Panc1 (cell line): Measurements from ENCODE around the gene FRMD1. TPM values are rescaled to one million over a fixed set of nuclear protein-coding genes. Genes with fewer than 3 reads are reported as not detected.

Experiments used
- ATAC-seq: fragments of 200-7000 bp; cut with Tn5 transposase; 2 replicates; pipeline ENCODE4 v1.9.1; 2020; ENCODE audit warnings: mild to moderate bottlenecking, moderate library complexity
- BruUV-seq: library from RNA; stranded (reverse); fragments of 400-500 nt; replicated peaks from 2 replicates; lab custom pipeline; 2021; lab: Mats Ljungman, UMichigan
- CTCF ChIA-PET: fragments of 300-600 bp; sonication (Branson Sonifier 250); formaldehyde crosslinking; loops from one replicate; lab custom pipeline; 2022; ENCODE audit warnings: antibody characterized with exemption; lab: Charles Lee
- POLR2A ChIA-PET: fragments of 300-600 bp; sonication (Branson Sonifier 250); formaldehyde crosslinking; loops from one replicate; lab custom pipeline; 2022; ENCODE audit warnings: antibody characterized with exemption; lab: Charles Lee
- DNase-seq: peaks from one replicate; pipeline ENCODE4 v3.0.0-alpha.2; 2010; ENCODE audit warnings: low read depth, low spot score
- H3K27ac ChIP-seq: 2 replicates; pipeline ENCODE4 v1.5.1; 2011; ENCODE audit warnings: mild to moderate bottlenecking, low read length, inconsistent platforms
- H3K27me3 ChIP-seq: fragments of 200-500 bp; sonication (Bioruptor generic); 2 replicates; pipeline ENCODE4 v1.6.0; 2014; ENCODE audit warnings: low read length, inconsistent platforms; ENCODE audit not compliant: control insufficient read depth, insufficient read depth
- H3K36me3 ChIP-seq: fragments of 200-500 bp; sonication (Bioruptor generic); 2 replicates; pipeline ENCODE4 v1.5.1; 2014; ENCODE audit warnings: inconsistent platforms, mild to moderate bottlenecking, low read length, moderate library complexity; ENCODE audit not compliant: control insufficient read depth, insufficient read depth
- H3K4me1 ChIP-seq: 2 replicates; pipeline ENCODE4 v1.5.1; 2011; ENCODE audit warnings: inconsistent platforms, mild to moderate bottlenecking, low read length, moderate library complexity; ENCODE audit not compliant: control insufficient read depth, insufficient read depth
- H3K4me3 ChIP-seq, 2 experiments: 2 replicates each; pipeline ENCODE4 v1.5.1; 2011 to 2012; ENCODE audit warnings: low read depth in 2 of 2, low read length in 2 of 2, mild to moderate bottlenecking in 2 of 2, inconsistent platforms in 1 of 2, moderate library complexity in 1 of 2
- H3K9me3 ChIP-seq: fragments of 200-500 bp; sonication (Bioruptor generic); 2 replicates; pipeline ENCODE4 v1.5.1; 2014; ENCODE audit warnings: low read depth, mild to moderate bottlenecking, inconsistent platforms, low read length, moderate library complexity; ENCODE audit not compliant: control insufficient read depth, insufficient read depth
- POLR2AphosphoS5 ChIP-seq: IDR thresholded peaks from 2 replicates; pipeline ENCODE4 v1.6.1; 2012; ENCODE audit warnings: mild to moderate bottlenecking, low read depth, low read length, moderate library complexity
- SIN3A ChIP-seq: IDR thresholded peaks from 2 replicates; pipeline ENCODE4 v1.6.1; 2012; ENCODE audit warnings: low read depth, mild to moderate bottlenecking, low read length, moderate library complexity, borderline replicate concordance; ENCODE audit not compliant: insufficient read depth
- TCF7L2 ChIP-seq: IDR thresholded peaks from 2 replicates; pipeline ENCODE4 v1.6.1; 2011; ENCODE audit warnings: mild to moderate bottlenecking, low read depth, low read length, inconsistent platforms
- in situ Hi-C: cut with HindIII; loops from 2 replicates; pipeline ENCODE4 v1.10.0; 2016; ENCODE audit warnings: low sequenced_read_pairs, low pct_unique_long_range_greater_than_20kb
- intact Hi-C: fragments of 100-400 bp; cut with micrococcal nuclease; formaldehyde crosslinking; loops from one replicate; pipeline ENCODE4 v1.10.0; 2022; ENCODE audit not compliant: unreplicated experiment
- total RNA-seq: library from RNA; stranded (reverse); gene quantifications from one replicate; pipeline ENCODE4 v1.2.1, GENCODE V29; 2021; ENCODE audit not compliant: unreplicated experiment
- TF ChIP-seq, protein P1 (sequence below): fragments of 450-650 bp; IDR thresholded peaks from 2 replicates; pipeline ENCODE4 v1.5.1; 2017; ENCODE audit warnings: mild to moderate bottlenecking
- TF ChIP-seq, protein P2 (sequence below), 2 experiments: IDR thresholded peaks; 2 replicates each; pipeline ENCODE4 v1.6.1; 2011 to 2012; ENCODE audit warnings: low read depth in 2 of 2, control low read depth in 1 of 2, low read length in 1 of 2, mild to moderate bottlenecking in 1 of 2, moderate library complexity in 1 of 2; ENCODE audit not compliant: insufficient read depth in 1 of 2

FRMD1 gene
- total RNA-seq, 1 experiment from 2014 or later, result 0.15 TPM

DNA sequence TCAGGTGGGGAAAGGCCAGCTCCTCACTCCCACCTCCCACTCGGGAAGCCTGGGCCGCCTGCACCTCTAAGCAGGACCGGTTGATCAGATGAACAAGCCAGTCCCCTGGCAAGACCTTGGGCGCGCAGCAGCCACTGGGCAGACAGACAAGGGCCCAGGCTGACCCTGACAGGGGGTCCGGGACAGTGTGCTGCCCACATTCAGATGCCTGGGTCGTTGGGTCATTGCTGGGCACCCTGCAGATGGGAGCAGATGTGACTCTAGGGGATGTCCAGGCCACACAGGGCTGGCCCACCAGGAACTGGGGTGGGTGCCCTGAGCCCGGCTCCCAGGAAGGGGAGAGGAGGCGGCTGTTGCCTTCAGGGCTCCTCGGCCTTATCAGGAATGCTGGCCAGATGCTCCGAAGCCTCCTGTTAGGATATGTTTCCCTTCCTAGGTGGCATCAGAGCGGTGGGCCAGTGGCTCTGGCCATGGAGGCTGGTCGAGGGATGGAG, 17.3 kb upstream of the FRMD1 start:
- Histone ChIP-seq H3K9me3 (no peaks in the 10 kb centered on the region), H3K27me3 (no peaks in the 10 kb centered on the region), H3K4me3 (no peak overlapping the region), H3K4me1 (no peaks in the 10 kb centered on the region), H3K27ac (no peak overlapping the region), H3K36me3 (no peaks in the 10 kb centered on the region)
- no peak for ATAC-seq
- no TSS peak for BruUV-seq
- POLR2A ChIA-PET, result no interaction called here
- in situ Hi-C loops, result no loop called here
- DNase-seq, result no peak
- intact Hi-C loops, result no loop called here
- TF ChIP-seq POLR2AphosphoS5 (no peak), SIN3A (no peak), TCF7L2 (no peak)
- TF ChIP-seq, protein P1, sequence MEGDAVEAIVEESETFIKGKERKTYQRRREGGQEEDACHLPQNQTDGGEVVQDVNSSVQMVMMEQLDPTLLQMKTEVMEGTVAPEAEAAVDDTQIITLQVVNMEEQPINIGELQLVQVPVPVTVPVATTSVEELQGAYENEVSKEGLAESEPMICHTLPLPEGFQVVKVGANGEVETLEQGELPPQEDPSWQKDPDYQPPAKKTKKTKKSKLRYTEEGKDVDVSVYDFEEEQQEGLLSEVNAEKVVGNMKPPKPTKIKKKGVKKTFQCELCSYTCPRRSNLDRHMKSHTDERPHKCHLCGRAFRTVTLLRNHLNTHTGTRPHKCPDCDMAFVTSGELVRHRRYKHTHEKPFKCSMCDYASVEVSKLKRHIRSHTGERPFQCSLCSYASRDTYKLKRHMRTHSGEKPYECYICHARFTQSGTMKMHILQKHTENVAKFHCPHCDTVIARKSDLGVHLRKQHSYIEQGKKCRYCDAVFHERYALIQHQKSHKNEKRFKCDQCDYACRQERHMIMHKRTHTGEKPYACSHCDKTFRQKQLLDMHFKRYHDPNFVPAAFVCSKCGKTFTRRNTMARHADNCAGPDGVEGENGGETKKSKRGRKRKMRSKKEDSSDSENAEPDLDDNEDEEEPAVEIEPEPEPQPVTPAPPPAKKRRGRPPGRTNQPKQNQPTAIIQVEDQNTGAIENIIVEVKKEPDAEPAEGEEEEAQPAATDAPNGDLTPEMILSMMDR, result no peak
- TF ChIP-seq, protein P2, sequence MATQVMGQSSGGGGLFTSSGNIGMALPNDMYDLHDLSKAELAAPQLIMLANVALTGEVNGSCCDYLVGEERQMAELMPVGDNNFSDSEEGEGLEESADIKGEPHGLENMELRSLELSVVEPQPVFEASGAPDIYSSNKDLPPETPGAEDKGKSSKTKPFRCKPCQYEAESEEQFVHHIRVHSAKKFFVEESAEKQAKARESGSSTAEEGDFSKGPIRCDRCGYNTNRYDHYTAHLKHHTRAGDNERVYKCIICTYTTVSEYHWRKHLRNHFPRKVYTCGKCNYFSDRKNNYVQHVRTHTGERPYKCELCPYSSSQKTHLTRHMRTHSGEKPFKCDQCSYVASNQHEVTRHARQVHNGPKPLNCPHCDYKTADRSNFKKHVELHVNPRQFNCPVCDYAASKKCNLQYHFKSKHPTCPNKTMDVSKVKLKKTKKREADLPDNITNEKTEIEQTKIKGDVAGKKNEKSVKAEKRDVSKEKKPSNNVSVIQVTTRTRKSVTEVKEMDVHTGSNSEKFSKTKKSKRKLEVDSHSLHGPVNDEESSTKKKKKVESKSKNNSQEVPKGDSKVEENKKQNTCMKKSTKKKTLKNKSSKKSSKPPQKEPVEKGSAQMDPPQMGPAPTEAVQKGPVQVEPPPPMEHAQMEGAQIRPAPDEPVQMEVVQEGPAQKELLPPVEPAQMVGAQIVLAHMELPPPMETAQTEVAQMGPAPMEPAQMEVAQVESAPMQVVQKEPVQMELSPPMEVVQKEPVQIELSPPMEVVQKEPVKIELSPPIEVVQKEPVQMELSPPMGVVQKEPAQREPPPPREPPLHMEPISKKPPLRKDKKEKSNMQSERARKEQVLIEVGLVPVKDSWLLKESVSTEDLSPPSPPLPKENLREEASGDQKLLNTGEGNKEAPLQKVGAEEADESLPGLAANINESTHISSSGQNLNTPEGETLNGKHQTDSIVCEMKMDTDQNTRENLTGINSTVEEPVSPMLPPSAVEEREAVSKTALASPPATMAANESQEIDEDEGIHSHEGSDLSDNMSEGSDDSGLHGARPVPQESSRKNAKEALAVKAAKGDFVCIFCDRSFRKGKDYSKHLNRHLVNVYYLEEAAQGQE (IDR thresholded peaks at IDR 0.05; ENCODE audit: insufficient read depth in 1 of 2, low read depth in 2 of 2, low read length in 1 of 2), result no peak
- CTCF ChIA-PET, result no interaction called here

DNA sequence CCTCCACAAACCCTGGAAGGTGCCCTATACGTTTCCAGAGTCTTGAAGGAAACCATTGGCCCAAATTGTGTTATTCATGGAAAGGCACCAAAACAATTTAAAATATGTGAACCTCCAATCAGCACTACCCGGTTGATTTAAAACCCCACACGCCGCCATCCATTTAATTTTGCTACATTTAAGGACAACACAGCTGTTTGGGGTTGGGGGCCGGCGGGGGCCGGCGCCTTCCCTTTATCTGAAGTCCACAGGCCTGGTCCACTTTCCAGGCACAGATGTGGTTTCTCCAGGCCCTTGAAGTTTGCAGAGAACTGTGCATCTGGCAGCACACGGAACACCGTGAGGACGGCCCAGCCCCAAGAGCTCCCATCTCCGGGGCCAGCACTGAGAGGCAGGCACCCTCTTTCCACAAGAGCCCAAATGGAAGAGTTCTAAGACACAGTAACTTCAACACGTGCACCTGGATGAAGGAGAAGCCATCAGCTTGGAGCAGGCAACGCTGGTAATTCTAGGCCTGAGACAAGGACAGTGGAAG, 16.8 kb upstream of the FRMD1 start:
- ATAC-seq (no peak), DNase-seq (no peak)
- Histone ChIP-seq H3K4me1 (no peaks in the 10 kb centered on the region), H3K27me3 (no peaks in the 10 kb centered on the region), H3K36me3 (no peaks in the 10 kb centered on the region), H3K4me3 (no peak overlapping the region), H3K27ac (no peak overlapping the region), H3K9me3 (no peaks in the 10 kb centered on the region)
- BruUV-seq, result no TSS peak
- TF ChIP-seq, protein P2 (IDR thresholded peaks at IDR 0.05; ENCODE audit: insufficient read depth in 1 of 2, low read depth in 2 of 2, low read length in 1 of 2), result no peak
- TF ChIP-seq TCF7L2 (no peak), SIN3A (no peak), POLR2AphosphoS5 (no peak)
- TF ChIP-seq, protein P1, result no peak
- ChIA-PET POLR2A (no interaction called here), CTCF (no interaction called here)
- intact Hi-C loops, result no loop called here
- in situ Hi-C loops, result no loop called here
